Activated CD8-positive, alpha-beta memory T cell treated with anti-CD3 and anti-CD28 coated beads for 4 hours (primary cell): ENCODE measurements around the gene PCDHA2.
"Not testable (repeated sequence)": the region's sequence is repeated elsewhere in the genome, so short reads cannot be mapped to it uniquely, and the experiment has no call there.

ENCODE experiments used
- DNase-seq, 2 donors: peaks; one replicate each; pipeline ENCODE4 v3.0.0-alpha.2; 2020; ENCODE audit warnings: low read depth in 2 of 2

PCDHA2 gene

DNA sequence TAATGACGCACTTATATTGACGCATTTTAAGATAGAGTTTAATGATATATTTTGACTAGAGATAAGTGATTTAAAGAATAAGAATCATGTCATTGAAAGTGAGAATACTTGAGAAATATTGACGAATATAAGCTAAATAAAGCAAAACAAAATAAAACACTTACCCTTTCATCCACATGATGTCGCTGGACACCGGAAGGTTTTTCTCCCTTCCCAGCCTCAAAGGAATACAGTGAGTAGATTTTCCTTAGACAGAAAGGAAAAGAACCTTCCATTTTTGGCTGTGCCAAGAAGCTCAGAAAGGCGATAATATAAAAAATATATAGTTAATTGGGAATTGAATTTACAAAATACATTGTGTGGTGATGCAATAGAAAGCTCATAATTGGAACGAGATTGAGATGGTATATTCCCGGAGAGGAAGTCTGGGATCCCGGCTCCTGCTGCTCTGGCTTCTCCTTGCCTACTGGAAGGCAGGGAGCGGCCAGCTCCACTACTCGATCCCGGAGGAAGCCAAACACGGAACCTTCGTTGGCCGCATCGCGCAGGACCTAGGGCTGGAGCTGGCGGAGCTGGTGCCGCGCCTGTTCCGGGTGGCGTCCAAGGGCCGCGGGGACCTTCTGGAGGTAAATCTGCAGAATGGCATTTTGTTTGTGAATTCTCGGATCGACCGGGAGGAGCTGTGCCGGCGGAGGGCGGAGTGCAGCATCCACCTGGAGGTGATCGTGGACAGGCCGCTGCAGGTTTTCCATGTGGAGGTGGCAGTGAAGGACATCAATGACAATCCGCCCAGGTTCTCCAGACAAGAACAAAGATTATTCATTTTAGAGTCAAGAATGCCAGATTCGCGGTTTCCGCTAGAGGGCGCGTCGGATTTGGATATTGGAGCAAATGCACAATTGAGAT lies 27.0 kb downstream of the PCDHA2 start, which contains the start of gene PCDHA5:
PCDHA5 (plus strand) TSS at position 239 of the 906 bp plus-strand sequence.
- DNase-seq, result no peak

DNA sequence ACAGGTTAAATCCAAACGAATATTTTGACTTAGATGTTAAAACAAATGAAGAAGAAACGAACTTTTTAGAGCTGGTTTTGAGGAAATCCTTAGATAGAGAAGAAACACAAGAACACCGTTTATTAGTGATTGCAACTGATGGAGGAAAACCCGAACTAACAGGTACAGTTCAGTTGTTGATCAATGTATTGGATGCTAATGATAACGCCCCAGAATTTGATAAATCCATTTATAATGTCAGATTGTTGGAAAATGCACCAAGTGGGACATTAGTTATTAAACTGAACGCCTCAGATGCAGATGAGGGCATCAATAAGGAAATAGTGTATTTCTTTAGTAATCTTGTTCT lies 27.6 kb downstream of the PCDHA2 start:
- no peak for DNase-seq

DNA sequence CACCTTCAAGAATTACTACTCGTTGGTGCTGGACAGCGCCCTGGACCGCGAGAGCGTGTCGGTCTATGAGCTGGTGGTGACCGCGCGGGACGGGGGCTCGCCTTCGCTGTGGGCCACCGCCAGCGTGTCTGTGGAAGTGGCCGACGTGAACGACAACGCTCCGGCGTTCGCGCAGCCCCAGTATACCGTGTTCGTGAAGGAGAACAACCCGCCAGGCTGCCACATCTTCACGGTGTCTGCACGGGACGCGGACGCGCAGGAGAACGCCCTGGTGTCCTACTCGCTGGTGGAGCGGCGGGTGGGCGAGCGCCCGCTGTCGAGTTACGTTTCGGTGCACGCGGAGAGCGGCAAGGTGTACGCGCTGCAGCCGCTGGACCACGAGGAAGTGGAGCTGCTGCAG lies 28.3 kb downstream of the PCDHA2 start:
- not testable (repeated sequence) for DNase-seq

DNA sequence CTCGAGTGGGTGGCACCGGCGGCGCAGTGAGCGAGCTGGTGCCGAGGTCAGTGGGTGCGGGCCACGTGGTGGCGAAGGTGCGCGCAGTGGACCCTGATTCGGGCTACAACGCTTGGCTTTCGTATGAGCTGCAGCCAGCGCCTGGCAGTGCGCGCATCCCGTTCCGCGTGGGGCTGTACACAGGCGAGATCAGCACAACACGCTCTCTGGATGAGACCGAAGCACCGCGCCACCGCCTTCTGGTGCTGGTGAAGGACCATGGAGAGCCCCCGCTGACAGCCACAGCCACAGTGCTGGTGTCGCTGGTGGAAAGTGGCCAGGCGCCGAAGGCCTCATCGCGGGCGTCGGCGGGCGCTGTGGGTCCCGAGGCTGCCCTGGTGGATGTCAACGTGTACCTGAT lies 28.8 kb downstream of the PCDHA2 start:
- no peak for DNase-seq

DNA sequence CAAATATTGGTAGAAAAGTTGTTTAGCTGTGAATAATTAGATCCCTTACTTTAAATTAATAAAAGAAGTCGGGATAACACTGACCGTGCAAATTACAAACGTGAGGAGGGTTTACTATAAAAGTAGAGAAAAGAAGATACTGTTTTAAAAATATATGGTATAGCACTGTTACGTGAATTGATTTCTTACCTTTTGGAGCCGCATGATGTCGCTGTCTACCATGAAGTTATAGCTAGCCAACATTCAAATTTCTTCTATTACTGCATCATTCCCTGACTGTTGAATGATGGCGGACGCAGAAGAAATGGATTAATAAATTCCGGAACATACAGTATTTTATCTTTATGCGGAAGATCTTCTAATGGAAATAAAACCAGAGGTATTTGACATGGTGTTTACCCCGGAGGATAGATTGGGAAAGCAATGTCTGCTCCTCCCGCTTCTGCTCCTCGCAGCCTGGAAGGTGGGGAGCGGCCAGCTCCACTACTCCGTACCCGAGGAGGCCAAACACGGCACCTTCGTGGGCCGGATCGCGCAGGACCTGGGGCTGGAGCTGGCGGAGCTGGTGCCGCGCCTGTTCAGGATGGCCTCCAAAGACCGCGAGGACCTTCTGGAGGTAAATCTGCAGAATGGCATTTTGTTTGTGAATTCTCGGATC lies 33.2 kb downstream of the PCDHA2 start, which contains the start of gene PCDHA6:
PCDHA6 (plus strand) TSS at position 257 of the 658 bp plus-strand sequence; CDS start at position 389, 132 bp downstream.
- DNase-seq, result no peak

DNA sequence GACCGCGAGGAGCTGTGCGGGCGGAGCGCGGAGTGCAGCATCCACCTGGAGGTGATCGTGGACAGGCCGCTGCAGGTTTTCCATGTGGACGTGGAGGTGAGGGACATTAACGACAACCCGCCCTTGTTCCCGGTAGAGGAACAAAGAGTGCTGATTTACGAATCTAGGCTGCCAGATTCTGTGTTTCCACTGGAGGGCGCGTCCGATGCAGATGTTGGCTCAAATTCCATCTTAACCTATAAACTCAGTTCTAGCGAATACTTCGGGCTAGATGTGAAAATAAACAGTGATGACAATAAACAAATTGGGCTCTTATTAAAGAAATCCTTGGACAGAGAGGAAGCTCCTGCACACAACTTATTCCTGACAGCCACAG lies 33.7 kb downstream of the PCDHA2 start:
- DNase-seq, result no peak

DNA sequence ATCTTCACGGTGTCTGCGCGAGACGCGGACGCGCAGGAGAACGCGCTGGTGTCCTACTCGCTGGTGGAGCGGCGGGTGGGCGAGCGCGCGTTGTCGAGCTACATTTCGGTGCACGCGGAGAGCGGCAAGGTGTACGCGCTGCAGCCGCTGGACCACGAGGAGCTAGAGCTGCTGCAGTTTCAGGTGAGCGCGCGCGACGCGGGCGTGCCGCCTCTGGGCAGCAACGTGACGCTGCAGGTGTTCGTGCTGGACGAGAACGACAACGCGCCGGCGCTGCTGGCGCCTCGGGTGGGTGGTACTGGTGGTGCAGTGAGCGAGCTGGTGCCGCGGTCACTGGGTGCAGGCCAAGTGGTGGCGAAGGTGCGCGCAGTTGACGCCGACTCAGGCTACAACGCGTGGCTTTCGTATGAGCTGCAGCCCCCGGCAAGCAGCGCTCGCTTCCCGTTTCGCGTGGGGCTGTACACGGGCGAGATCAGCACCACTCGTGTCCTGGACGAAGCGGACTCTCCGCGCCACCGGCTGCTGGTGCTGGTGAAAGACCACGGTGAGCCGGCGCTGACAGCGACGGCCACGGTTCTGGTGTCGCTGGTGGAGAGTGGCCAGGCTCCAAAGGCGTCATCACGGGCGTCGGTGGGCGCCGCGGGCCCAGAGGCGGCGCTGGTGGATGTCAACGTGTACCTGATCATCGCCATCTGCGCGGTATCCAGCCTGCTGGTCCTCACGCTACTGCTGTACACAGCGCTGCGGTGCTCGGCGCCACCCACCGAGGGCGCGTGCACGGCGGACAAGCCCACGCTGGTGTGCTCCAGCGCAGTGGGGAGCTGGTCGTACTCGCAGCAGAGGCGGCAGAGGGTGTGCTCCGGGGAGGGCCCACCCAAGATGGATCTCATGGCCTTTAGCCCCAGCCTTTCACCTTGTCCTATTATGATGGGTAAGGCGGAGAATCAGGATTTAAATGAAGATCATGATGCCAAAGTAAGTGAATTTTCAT lies 35.2 kb downstream of the PCDHA2 start:
- DNase-seq, result not testable (repeated sequence)

DNA sequence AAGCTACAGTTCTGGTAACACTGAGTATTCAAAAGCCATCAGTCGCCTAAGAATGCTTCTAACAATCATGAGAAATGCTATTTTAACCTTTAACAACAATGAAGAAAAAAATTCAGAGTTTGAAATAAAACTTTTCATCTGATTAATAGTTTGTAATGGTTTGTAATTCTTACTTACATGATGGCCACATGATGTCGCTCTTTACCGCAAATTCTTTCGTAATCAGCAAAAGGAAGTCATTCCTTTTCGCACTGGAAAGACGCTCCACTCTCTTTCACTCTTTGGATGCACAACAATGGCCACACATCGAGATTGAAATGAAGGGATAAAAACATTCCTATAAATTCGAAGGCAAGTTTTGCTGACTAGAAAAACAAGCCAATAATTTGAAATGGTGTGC lies 39.3 kb downstream of the PCDHA2 start, which contains the start of gene PCDHA7:
PCDHA7 (plus strand) TSS at position 277 of the 400 bp plus-strand sequence; CDS start at position 392, 115 bp downstream.
- no peak for DNase-seq

DNA sequence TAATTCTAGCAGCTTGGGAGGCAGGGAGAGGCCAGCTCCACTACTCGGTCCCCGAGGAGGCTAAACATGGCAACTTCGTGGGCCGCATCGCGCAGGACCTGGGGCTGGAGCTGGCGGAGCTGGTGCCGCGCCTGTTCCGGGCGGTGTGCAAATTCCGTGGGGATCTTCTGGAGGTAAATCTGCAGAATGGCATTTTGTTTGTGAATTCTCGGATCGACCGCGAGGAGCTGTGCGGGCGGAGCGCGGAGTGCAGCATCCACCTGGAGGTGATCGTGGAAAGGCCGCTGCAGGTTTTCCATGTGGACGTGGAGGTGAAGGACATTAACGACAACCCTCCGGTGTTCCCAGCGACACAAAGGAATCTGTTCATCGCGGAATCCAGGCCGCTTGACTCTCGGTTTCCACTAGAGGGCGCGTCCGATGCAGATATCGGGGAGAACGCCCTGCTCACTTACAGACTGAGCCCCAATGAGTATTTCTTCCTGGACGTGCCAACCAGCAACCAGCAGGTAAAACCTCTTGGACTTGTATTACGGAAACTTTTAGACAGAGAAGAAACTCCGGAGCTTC lies 39.9 kb downstream of the PCDHA2 start:
- not testable (repeated sequence) for DNase-seq

DNA sequence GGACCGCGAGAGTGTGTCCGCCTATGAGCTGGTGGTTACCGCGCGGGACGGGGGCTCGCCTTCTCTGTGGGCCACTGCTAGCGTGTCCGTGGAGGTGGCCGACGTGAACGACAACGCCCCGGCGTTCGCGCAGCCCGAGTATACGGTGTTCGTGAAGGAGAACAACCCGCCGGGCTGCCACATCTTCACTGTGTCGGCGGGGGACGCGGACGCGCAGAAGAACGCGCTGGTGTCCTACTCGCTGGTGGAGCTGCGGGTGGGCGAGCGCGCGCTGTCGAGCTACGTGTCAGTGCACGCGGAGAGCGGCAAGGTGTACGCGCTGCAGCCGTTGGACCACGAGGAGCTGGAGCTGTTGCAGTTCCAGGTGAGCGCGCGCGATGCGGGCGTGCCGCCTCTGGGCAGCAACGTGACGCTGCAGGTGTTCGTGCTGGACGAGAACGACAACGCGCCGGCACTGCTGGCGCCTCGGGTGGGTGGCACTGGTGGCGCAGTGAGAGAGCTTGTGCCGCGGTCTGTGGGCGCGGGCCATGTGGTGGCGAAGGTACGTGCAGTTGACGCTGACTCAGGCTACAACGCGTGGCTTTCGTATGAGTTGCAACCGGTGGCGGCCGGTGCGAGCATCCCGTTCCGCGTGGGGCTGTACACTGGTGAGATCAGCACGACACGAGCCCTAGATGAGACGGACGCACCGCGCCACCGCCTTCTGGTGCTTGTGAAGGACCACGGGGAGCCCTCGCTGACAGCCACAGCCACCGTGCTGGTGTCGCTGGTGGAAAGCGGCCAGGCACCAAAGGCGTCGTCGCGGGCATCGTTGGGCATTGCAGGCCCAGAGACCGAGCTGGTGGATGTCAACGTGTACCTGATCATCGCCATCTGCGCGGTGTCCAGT lies 41.2 kb downstream of the PCDHA2 start:
- DNase-seq, result no peak

DNA sequence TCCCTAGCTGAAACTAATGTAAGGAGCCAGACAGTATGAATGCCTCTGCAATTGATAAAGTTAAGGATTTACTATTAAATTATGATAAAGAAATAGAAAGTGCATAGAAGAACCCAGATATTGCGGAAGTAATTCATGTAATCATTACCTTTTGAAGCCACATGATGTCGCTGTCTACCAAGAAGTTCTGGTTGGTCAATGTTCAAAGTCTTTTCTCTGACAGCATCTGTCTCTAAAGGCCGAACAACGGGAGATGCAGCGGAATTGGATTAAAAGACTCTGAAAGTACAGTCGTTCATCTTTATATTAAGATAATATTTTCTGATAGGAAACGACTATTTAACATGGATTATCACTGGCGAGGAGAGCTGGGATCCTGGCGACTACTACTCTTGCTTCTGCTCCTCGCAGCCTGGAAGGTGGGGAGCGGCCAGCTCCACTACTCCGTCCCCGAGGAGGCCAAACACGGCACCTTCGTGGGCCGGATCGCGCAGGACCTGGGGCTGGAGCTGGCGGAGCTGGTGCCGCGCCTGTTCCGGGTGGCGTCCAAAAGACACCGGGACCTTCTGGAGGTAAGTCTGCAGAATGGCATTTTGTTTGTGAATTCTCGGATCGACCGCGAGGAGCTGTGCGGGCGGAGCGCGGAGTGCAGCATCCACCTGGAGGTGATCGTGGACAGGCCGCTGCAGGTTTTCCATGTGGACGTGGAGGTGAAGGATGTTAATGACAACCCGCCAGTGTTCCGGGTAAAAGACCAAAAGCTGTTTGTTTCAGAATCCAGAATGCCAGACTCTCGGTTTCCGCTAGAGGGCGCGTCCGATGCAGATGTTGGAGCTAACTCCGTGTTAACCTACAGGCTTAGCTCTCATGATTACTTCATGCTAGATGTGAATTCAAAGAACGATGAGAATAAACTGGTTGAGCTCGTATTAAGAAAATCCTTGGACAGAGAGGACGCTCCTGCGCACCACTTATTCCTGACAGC lies 46.6 kb downstream of the PCDHA2 start, which contains the start of gene PCDHA8:
PCDHA8 (plus strand) TSS at position 210 of the 985 bp plus-strand sequence; CDS start at position 345, 135 bp downstream.
- DNase-seq, result no peak

DNA sequence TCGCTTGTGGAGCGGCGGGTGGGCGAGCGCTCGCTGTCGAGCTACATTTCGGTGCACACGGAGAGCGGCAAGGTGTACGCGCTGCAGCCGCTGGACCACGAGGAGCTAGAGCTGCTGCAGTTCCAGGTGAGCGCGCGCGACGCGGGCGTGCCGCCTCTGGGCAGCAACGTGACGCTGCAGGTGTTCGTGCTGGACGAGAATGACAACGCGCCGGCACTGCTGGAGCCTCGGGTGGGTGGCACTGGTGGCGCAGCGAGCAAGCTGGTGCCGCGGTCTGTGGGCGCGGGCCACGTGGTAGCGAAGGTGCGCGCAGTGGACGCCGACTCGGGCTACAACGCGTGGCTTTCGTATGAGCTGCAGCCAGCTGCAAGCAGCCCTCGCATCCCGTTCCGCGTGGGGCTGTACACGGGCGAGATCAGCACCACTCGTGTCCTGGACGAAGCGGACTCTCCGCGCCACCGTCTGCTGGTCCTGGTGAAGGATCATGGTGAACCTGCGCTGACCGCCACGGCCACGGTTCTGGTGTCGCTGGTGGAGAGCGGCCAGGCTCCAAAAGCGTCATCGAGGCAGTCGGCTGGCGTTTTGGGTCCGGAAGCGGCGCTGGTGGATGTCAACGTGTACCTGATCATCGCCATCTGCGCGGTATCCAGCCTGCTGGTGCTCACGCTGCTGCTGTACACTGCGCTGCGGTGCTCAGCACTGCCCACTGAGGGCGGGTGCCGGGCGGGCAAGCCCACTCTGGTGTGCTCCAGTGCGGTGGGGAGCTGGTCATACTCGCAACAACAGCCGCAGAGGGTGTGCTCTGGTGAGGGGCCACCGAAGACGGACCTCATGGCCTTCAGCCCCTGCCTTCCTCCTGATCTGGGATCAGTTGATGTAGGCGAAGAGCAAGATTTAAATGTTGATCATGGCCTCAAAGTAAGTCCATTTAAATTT lies 48.4 kb downstream of the PCDHA2 start:
- DNase-seq, result no peak
